ENCODE results near the gene FIGN.

The FIGN gene

GRCh38 chr2:163711258-163711657 is 24.6 kb downstream of the FIGN start:
- TF ChIP-seq ZFX (IDR thresholded peaks at IDR 0.05) (no peak), CTCF (conservative IDR thresholded peaks at IDR 0.05) (no peak)
- no peak overlapping the region for H3K27ac ChIP-seq

- TF ChIP-seq ZFX (IDR thresholded peaks at IDR 0.05) (no peak), CTCF (conservative IDR thresholded peaks at IDR 0.05) (no peak)
- H3K27ac ChIP-seq = no peak overlapping the region
Measured at GRCh38 chr2:163709270-163709669, 26.5 kb downstream of the FIGN start.

GRCh38 chr2:163708265-163708664 is 27.5 kb downstream of the FIGN start:
- no peak for TF ChIP-seq CTCF (conservative IDR thresholded peaks at IDR 0.05)
- TF ChIP-seq ZFX (IDR thresholded peaks at IDR 0.05) = no peak
- H3K27ac ChIP-seq = no peak overlapping the region

DNA sequence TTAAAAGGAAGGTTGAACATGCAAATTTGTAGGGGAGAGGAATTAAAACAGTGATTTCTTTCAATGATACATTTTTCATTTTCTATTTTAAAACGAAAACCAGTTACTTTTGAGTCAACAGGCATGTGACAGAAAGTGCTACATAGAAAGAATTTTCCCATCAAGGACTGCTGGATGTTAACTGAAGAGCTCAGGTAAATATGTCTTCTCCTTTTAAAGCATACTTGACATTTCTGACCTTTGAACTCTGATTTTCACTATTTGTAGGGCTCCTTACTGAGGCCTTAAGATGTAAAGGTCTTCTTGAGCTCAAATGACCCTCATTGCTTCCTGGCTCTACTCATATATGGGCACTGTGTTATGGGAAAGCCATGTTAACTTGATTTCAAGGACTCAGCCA is 32.4 kb downstream of the FIGN start:
- no peak for TF ChIP-seq CTCF (conservative IDR thresholded peaks at IDR 0.05)
- no peak for TF ChIP-seq ZFX (IDR thresholded peaks at IDR 0.05)
- H3K27ac ChIP-seq = no peak overlapping the region

DNA sequence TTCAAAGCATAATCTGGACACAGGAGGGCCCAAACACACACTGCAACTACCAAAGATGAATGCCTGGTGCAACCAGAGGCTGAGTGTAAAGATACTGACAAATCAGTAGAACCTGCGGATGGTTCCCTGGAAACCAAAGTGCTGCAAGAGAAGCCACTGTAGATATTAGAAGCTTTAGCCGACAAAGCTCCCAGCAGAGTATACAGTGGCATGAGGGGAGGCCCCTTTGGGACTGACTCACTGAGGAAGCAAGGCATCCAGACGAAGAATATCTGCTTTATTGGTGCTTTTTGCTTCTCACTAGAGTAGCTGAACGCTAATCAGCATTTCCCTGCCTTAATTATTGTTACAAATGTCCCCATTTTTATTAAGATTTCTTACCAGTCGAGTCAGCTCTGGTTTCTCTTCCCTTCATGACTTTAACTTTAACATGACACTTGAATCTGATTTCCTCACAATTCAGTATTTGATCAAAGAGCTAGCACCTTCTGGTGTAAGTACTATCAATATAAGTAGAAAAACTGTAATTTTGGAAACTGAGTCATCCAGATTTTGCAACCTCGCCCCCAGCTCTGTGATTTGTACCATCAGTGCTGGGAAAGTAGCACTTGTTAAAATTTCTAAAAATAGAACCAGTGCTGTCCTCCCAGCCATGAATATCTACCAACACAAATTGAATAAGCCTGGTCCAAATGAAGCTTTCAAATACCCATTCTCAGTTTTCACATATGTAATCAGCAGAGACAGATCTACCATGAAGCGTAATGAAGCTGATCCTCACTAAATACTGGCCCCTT is 34.2 kb downstream of the FIGN start:
- H3K27ac ChIP-seq = no peak overlapping the region
- TF ChIP-seq ZFX (IDR thresholded peaks at IDR 0.05) (no peak), CTCF (conservative IDR thresholded peaks at IDR 0.05) (no peak)

DNA sequence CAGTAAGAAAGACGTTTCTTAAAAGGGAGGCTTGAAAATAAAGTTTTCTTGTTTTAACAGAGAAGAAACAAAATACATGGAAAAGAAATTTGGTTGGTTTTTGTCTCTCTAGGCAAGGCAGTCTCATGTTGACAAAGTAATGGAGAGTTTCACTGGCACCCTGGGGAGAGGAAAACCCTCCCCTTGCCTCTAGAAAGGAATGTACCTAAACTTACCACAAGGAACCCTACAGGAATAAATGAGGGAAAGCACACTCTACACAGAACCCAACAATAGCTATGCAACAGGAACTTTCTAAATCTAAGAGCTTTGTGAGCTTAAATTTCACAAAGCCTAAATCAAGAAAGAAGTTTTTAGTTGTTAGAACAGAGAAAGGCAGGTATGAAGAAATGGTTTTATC is 37.0 kb downstream of the FIGN start:
- TF ChIP-seq CTCF (conservative IDR thresholded peaks at IDR 0.05) (no peak), ZFX (IDR thresholded peaks at IDR 0.05) (no peak)
- no peak overlapping the region for H3K27ac ChIP-seq

DNA sequence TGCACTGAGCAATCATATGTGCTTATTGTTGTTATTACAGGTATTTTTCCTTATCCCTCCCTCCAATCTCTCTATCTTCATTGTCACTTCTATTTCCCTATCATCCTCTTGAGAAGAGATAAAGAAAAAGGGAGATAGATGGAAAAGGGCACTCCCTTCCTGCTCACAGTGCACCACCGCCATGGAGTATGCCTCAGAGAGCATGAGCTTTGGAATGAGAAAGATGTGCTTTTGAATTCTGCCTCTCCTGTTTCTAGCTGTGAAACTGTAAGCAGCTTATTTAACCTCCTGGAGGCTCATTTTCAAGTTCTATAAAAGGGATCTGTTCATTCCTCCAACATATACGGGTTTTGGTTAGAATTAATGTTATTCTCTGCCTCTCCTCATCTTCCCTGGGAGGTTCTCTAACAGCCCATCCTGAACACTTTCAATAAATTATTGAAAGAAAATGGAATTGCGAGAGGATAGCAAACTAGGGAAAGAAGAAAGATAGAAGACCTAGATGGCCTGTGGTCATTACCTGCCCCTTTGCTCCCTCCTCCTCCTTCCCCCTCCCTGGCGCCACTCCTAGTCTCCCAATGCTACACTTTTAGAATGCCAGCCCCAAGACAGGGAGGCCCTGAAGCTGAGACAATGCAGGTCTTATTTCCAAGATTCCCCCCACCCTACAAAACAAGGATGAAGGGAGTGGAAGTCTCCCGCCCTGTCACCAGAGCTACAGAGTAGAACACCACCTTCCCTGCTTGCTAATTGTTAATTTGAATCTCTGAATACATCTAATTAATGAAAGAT is 37.8 kb downstream of the FIGN start:
- no peak overlapping the region for H3K27ac ChIP-seq
- TF ChIP-seq ZFX (IDR thresholded peaks at IDR 0.05) = no peak
- no peak for TF ChIP-seq CTCF (conservative IDR thresholded peaks at IDR 0.05)
